Fibroblast of villous mesenchyme (primary cell): ENCODE data around the gene MAGI2. TPM values are rescaled to one million over a fixed set of nuclear protein-coding genes. Genes with fewer than 3 reads are reported as not detected.

Experiments used
- DNase-seq: peaks from one replicate; pipeline ENCODE4 v3.0.0-alpha.2; 2010; ENCODE audit warnings: low read depth
- H3K4me3 ChIP-seq: 2 replicates; pipeline ENCODE4 v1.5.1; 2011; ENCODE audit warnings: low read depth, mild to moderate bottlenecking, low read length
- total RNA-seq: library from RNA; depleted of rRNA; stranded (reverse); fragments of >200 nt; gene quantifications from 2 replicates; pipeline ENCODE4 v1.2.3, GENCODE V29; 2012
- TF ChIP-seq, protein P1 (sequence below): IDR thresholded peaks from 2 replicates; pipeline ENCODE4 v1.5.1; 2012; ENCODE audit warnings: low read depth, mild to moderate bottlenecking, low read length; ENCODE audit not compliant: insufficient read depth

Gene MAGI2
- total RNA-seq, 1 donor: 24.6 TPM

DNA sequence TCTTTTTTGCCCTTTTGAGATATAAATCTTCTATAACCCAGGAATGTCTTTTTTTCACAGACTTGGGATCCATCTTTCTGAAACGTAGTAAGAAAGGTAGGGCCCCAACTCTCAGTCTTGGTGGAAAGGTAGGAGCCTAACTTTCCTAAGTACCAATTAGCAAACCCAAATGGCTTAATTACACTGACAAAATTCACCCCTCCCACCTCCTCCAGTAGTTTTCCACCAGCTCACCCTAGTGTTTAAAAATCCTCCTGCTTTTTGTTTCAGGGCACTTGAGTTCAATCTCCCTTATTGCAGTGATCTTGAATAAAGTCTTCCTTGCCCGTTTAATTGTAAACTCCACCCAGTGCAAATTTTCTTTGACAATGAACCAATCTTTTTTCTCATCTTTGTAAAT lies 1054.9 kb downstream of the MAGI2 start:
- no peak overlapping the region for H3K4me3 ChIP-seq
- TF ChIP-seq, protein P1, sequence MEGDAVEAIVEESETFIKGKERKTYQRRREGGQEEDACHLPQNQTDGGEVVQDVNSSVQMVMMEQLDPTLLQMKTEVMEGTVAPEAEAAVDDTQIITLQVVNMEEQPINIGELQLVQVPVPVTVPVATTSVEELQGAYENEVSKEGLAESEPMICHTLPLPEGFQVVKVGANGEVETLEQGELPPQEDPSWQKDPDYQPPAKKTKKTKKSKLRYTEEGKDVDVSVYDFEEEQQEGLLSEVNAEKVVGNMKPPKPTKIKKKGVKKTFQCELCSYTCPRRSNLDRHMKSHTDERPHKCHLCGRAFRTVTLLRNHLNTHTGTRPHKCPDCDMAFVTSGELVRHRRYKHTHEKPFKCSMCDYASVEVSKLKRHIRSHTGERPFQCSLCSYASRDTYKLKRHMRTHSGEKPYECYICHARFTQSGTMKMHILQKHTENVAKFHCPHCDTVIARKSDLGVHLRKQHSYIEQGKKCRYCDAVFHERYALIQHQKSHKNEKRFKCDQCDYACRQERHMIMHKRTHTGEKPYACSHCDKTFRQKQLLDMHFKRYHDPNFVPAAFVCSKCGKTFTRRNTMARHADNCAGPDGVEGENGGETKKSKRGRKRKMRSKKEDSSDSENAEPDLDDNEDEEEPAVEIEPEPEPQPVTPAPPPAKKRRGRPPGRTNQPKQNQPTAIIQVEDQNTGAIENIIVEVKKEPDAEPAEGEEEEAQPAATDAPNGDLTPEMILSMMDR: no peak
- DNase-seq: no peak

- no peak for DNase-seq
- H3K4me3 ChIP-seq: no peak overlapping the region
- TF ChIP-seq, protein P1: no peak
Observed at GRCh38 chr7:78398081-78398480, 1055.4 kb downstream of the MAGI2 start.

GRCh38 chr7:78396210-78396609 lies 1057.3 kb downstream of the MAGI2 start:
- no peak overlapping the region for H3K4me3 ChIP-seq
- TF ChIP-seq, protein P1: no peak
- DNase-seq: no peak

- no peak overlapping the region for H3K4me3 ChIP-seq
- DNase-seq: no peak
- TF ChIP-seq, protein P1: no peak
Observed at GRCh38 chr7:78395298-78396036, 1058.0 kb downstream of the MAGI2 start.

DNA sequence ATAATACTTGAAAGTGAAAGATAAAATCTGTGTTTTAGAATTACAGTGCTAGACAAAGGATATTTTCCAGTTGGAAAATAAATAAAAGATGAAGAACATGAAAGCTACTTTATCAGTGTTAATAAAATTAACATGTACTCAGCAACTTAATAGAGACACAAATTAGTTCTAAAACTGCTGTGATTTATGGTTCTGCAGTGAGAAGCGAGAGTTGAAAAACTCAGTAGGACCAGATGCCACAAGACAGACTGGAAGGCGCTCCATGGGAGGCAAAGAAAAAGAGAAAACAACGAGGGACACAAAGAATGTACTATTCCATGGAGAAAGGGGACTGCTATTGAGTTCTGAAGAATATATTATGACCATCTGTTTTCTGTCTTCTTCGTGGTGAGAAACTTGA lies 1064.4 kb downstream of the MAGI2 start:
- no peak for DNase-seq
- TF ChIP-seq, protein P1: no peak
- no peak overlapping the region for H3K4me3 ChIP-seq

- no peak for DNase-seq
- no peak overlapping the region for H3K4me3 ChIP-seq
- TF ChIP-seq, protein P1: no peak
Observed at GRCh38 chr7:78386520-78386919, 1066.9 kb downstream of the MAGI2 start.
